Cardiac fibroblast (primary cell): ENCODE measurements around the gene PCSK5.
"Not testable (repeated sequence)": the region's sequence is repeated elsewhere in the genome, so short reads cannot be mapped to it uniquely, and the experiment has no call there.

Experiments
- DNase-seq, 2 donors: peaks; one replicate each; pipeline versions ENCODE4 v3.0.0 to v3.0.0-alpha.2; 2010; ENCODE audit warnings: low read depth in 2 of 2
- H3K4me3 ChIP-seq, 2 donors: replicated peaks in 1 of 2; 1 replicate in 1 of 2; 2 replicates in 1 of 2; pipeline ENCODE4 v1.5.1; 2011; ENCODE audit warnings: low read depth in 2 of 2, low read length in 2 of 2, mild to moderate bottlenecking in 2 of 2, moderate library complexity in 1 of 2
- TF ChIP-seq, protein P1 (sequence below): IDR thresholded peaks from one replicate; pipeline ENCODE4 v1.5.1; 2011; ENCODE audit warnings: low read depth, mild to moderate bottlenecking, low read length, inconsistent platforms

PCSK5 gene

DNA sequence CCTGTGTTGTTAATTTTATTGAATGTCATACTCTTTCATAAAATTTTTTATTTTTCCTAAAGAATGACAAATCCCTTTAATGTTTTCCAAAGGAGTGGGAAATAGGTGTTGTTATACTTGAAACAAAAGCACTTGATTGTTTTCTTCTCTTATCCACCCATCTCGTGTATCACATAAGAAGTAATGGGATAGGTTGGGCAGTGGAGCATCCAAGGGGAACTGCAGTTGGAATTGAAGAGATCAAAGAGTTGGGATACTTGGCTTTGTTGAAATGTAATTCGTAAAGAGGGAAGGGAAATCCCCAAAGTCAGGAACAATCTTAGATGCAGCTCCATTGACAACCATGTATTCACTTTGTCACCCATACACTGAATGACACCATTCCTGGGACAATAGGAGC is 148.0 kb downstream of the PCSK5 start:
- no peak for DNase-seq
- TF ChIP-seq, protein P1, sequence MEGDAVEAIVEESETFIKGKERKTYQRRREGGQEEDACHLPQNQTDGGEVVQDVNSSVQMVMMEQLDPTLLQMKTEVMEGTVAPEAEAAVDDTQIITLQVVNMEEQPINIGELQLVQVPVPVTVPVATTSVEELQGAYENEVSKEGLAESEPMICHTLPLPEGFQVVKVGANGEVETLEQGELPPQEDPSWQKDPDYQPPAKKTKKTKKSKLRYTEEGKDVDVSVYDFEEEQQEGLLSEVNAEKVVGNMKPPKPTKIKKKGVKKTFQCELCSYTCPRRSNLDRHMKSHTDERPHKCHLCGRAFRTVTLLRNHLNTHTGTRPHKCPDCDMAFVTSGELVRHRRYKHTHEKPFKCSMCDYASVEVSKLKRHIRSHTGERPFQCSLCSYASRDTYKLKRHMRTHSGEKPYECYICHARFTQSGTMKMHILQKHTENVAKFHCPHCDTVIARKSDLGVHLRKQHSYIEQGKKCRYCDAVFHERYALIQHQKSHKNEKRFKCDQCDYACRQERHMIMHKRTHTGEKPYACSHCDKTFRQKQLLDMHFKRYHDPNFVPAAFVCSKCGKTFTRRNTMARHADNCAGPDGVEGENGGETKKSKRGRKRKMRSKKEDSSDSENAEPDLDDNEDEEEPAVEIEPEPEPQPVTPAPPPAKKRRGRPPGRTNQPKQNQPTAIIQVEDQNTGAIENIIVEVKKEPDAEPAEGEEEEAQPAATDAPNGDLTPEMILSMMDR: no peak
- H3K4me3 ChIP-seq: no peak overlapping the region

DNA sequence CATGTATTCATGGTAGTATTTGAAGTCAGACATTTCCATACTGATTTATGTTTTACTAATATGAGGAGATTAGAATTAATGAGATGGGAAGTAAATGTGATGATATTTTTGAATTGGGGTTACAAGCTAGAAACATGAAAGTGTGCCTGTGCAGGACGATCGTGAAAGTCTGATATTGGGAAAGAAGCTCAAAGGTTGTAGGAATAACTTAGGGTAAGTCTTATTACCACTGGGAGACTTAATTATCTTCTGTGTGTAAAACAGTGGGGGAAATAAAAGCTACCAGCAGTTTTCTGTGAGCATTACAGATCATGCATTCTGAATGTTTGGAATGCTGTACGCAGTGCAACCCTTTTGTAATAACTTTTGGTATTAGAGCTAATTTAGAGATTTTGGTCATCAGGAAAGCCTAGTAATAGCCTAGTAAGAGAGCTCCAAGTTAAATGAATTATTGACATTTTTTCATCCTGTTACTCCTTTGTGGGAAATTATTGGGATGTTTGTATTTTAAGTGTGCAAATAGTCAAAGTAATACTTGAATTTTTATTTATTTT is 153.9 kb downstream of the PCSK5 start:
- TF ChIP-seq, protein P1: no peak
- DNase-seq: peak in 1 of 2 donors; percentile 26
- H3K4me3 ChIP-seq: no peak overlapping the region

DNA sequence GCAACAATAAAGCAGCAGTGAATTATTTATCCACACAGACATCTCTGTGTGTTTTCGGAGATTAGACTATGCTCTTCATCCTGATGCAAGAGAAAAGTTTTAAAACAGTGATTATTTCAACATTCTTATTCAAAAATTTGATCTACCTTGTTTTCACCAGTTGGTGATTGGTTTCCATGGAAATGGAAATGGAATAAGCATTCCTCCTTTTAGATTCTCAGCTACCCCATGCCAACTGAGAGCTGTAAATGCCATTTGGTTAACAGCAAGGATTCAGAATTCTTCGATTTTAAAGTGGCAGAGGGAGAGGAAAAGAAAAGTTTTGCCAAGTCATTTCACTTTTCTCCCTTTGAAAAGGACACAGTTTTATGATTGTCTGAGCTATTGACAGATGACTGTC is 154.7 kb downstream of the PCSK5 start:
- no peak overlapping the region for H3K4me3 ChIP-seq
- TF ChIP-seq, protein P1: no peak
- no peak for DNase-seq

DNA sequence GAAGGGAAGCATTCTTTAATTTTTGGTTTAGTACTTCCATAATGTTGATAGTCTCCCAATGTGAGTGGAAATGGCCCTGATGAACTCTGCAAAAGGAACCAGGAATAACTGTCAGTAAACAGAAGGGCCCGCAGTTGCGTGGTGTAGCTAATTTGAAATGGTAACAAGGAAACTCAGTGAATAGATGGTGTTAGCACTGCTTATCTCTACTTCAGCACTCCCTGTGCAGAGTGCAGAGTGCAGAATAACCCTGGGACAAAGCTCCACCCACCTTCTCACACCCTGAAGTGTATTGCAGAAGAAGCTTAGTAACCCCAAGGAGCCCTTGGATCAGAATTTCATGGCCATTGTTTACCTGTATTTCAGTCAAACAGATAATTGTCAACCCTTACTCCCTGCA is 158.9 kb downstream of the PCSK5 start:
- no peak overlapping the region for H3K4me3 ChIP-seq
- no peak for DNase-seq
- TF ChIP-seq, protein P1: no peak

DNA sequence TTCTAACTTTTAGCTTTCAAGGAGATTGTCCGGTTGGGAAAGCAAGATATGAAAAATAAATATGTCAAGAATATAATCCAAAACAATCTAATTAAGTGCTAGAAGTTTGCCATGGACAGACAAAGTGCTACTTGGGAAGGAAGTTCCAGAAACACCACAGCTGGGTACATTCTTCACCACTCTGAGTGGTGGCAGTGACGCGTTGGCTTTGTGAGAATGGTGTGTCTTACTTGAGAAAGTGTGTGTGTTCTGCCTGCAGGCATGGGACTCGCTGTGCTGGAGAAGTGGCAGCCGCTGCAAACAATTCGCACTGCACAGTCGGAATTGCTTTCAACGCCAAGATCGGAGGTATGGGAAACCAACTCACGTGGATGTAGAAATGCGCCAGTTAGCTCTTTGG is 177.2 kb downstream of the PCSK5 start:
- no peak for DNase-seq
- H3K4me3 ChIP-seq: no peak overlapping the region
- TF ChIP-seq, protein P1: no peak

DNA sequence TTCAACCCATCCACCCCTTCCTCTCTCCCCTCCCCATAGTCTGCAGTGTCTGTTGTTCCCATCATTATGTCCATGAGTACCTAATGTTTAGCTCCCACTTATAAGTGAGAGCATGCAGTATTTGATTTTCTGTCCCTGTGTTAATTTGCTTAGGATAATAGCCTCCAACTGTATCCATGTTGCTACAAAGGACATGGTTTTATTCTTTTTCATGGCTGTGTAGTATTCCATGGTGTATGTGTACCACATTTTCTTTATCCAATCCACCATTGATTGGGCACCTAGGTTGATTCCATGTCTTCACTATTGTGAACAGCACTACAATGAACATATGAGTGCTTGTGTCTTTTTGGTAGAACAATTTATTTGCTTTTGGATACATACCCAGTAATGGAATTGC is 187.1 kb downstream of the PCSK5 start:
- H3K4me3 ChIP-seq: no peak overlapping the region

DNA sequence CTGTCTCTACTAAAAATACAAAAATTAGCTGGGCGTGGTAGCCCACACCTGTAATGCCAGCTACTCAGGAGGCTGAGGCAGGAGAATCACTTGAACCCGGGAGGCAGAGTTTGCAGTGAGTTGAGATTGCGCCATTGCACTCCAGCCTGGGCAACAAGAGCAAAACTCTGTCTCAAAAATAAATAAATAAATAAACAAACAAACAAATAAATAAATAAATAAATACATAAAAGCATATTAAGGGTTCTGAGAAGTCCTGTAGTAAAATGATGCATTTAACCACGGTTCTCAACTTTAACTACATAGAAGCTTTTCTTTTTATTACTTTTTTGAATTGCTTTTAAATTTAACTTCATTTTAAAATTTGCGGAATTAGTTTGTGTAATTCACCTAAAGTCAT is 190.8 kb downstream of the PCSK5 start:
- not testable (repeated sequence) for H3K4me3 ChIP-seq, DNase-seq

More for the DNA sequence above, 187.1 kb downstream of the PCSK5 start:
- no peak for DNase-seq
- TF ChIP-seq, protein P1: no peak
